NOMO-1 treated with DMSO at 0.1 percent for 48 hours (cell line): ENCODE data around the gene CNTNAP3B.
"Not testable (repeated sequence)": the region's sequence is repeated elsewhere in the genome, so short reads cannot be mapped to it uniquely, and the experiment has no call there.

ENCODE experiments used
- DNase-seq: peaks from one replicate; lab custom pipeline; 2025; ENCODE audit not compliant: unreplicated experiment; lab: John Stamatoyannopoulos, UW

The CNTNAP3B gene

DNA sequence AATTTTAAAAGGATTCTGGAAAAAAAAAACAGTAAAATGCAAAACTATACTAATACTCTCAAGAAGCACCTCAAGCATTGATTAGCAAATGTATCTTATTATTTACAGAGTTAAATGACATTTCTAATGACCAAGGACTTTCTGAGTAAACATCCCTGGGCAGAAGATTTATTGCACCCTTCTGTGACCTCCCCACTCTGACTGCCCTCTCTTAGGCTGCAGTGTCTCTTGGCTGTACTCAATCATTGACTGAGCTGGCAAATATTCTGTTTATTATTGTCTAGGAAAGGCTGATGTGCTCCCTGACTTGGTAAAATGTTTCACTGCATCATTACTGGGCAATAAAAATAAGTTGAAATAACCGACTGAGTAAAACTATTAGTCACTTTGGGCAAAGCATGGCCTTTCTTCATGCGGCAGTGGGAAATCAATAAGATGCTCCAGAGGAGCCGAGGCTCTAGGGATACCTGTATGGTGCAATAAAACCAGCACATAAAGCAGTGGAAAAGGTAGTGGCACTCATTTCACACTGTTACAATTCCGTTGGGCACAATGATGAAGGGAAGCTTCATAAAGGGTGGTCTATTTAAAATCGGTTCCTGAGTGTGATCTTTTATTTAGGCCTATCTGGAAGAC is 151.1 kb downstream of the CNTNAP3B start:
- not testable (repeated sequence) for DNase-seq

DNA sequence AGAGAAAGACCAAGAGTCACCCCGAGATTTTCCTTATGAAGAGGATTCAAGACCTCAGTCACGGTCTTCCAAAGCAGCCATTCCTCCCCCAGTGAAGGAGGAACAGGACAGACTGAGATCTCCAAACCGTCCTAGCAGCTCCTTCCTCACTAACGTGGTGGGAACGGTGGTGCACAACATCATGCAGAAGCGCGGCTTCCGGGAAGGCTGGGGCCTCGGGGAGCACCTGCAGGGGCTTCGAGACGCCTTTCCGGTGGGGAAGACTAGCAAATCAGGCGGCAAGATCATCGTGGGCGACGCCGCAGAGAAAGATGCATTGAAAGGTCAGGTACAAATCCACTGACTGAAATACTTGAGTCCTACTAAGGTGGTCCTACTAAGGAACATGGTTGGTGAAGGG is 154.3 kb downstream of the CNTNAP3B start:
- not testable (repeated sequence) for DNase-seq

DNA sequence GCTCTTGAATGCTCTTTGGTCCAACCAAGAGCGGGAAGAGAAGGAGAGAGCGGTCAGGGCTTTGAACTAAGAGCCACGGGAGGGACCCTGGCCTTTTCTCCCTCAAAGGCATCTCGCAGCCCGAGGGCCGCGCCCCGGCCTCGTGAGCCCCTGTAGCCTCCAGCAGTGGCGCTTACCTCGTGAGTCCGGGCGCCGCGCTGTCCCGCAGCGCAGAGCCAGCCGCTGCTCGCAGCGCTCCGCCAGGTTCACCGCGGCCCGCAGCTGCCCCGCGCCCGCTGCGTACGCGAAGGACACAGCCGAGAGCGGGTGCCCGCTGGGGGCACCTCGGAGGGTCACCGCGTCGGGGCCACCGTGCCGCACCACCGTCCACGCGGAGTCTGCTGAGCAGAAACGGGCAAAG is 176.2 kb downstream of the CNTNAP3B start:
- not testable (repeated sequence) for DNase-seq

DNA sequence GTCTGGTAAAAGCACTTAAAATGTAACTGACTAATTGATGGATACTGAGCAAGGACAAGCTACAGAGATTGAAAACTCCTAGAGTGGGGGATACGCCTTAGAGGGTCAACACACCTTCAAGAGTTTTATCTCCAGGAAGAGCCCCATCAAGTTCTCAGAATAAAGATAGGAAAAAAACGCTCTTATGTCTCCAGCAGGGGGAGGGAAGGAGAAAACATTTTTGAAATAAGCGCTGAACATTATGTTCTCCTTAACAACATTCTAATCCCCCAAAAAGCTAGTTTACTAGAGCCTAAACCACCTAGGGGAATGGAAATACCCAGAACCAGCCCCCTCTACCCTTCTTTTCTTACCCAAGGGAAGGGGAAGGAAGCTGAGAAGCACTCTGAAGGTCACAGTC is 187.5 kb downstream of the CNTNAP3B start:
- not testable (repeated sequence) for DNase-seq

DNA sequence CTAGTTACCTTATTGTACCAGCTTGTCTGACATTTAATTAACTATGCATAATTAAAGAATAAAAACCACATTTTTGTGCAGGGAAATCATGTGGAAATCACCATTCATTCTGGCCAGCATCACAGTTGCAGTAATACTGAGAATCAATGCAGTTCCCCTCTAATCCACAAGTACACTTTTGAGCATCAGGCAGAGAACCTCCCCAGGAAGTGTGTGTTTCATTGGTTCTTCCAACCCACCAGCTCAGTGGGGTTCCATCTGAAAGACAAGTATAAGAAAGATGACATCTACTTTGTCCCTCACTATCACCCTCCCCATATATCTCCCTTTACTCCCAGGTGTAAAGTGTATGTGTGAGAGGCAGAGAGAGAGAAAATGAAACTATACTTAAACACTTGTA is 191.1 kb downstream of the CNTNAP3B start:
- not testable (repeated sequence) for DNase-seq

DNA sequence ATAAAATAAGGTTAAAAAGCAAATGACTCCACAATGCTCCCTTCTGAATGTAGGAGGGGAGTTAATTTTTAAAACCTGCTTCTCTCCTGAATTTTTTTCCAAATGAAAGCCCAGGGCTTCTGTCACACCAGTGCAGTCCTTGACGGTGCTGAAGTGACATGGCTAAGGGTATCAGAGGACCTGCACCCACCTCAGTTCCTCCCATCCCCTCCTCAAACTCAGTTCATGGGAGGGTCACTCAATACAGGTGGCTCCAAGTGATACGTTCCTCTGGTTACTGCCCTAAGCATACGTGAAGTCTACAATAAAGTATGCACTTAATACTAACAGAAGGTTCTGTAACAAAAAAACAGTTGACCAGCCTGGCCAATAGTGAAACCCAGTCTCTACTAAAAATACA is 193.5 kb downstream of the CNTNAP3B start:
- DNase-seq, result not testable (repeated sequence)

DNA sequence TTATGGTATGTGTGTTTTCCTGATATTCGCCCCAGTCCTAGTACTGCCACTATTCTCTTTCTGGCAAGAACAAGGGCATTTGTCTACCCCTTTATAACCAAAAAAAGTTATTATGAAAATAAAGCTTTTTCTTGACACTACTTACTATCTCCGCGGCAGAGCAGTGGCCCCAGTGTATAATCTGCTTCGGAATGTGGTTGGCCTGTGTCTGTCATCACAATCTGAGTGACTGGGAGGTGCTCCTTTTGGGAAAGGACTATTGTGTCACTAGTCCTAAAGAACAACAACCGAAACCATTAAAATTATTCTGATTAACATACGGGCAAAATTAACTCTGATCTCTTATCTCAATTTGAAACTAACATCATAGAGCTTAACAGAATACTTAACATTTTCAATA is 200.1 kb downstream of the CNTNAP3B start:
- DNase-seq, result not testable (repeated sequence)

DNA sequence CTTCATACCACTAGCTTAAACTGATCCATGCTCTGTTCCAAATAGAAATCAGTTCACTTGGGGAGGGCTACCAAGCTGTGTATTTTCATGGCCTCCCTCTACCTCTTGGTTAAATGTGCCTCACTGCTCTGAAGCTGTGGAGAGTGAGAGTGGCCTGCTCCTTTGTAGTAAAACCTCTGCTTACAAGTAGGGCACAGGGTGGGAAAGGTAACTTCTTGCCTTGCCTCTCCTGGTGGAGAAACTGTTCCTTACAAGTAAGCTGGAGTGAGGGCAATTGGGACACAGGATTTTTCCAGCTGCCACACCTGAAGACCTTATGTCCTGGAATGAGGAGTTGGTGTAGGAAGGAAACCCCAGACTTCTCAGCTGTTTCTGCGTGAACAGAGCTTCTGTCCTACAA is 211.9 kb downstream of the CNTNAP3B start:
- DNase-seq, result not testable (repeated sequence)

DNA sequence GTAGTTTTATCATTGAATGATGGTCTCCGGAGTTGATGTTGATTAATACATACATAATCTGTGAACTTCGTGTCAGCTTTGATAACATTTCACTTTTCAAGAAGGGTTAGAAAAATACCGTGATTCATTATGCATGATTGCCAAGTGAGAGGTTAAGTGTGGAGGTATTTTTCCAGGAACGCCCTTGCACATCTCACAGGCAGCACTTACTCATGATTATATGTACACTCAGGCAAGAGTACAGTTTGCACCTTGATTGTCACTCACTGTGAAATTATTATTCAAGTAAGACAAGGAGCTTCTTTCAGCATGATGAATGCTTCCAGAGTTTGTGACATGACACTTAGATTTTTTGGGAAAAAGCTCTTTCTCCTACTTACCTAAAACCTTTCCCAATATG is 223.7 kb downstream of the CNTNAP3B start:
- not testable (repeated sequence) for DNase-seq

DNA sequence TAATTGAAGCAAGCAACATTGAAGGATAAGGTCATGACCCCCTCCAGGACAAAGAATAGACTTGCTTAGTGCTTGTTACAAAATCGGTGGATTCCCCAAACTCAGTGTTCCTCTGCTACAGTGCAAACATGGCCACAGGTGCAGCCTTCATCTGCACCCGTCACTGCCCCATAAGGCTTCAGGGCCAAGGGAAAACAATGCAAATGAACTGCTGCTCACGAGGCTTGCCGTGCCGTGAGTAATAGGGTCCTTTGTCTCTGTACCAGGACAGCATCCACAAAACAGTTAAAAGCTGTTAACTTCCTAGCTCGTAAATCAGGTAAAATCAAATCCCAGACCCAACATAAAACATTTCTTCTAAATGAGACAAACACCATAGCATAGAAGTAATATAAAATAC is 226.5 kb downstream of the CNTNAP3B start:
- not testable (repeated sequence) for DNase-seq

DNA sequence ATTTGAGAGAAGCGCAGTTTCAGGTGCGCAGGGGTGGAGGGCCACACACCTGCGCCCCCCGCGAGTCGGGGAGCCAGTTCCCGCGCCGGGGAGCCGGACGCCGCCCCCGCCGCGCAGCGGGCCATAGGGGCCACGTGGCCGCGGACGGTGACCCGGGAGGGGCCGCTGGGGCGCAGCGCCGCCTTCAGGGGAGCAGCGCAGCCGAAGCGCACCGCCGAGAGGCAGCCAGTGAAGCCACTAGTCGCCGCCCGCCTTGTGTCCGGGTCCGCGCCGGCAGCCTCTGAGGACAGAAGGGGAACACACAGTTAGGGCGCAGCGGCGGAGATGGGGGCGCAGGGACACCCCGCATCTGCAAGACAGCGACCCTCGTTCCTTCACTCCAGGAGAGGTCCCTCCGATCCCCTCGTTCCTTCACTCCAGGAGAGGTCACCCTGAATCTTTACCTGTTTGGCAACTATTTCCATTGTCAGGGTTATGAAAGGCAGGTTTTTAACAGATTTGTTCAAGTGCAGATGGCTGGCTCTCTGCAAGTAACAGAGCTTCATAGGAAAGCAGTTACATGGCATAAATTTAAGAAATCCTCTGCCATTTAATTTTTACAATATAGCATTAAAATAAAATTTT is 230.4 kb downstream of the CNTNAP3B start:
- not testable (repeated sequence) for DNase-seq

DNA sequence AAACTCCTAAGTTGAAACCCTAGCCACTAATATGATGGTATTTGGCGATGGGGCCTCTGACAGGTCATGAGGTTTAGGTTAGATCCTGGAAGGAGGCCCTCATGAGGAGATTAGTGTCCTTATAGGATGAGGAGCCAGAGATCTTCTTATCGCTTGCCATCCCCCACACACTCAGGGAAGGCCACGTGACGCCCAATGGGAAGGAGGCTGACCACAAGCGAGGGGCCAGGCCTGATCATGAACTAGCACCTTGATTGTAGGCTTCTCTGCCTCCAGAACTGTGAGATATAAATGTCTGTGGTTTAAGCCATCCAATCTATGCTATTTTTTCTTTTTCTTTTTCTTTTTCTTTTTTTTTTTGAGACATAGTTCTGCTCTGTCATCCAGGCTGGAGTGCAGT is 254.7 kb downstream of the CNTNAP3B start:
- DNase-seq, result not testable (repeated sequence)

DNA sequence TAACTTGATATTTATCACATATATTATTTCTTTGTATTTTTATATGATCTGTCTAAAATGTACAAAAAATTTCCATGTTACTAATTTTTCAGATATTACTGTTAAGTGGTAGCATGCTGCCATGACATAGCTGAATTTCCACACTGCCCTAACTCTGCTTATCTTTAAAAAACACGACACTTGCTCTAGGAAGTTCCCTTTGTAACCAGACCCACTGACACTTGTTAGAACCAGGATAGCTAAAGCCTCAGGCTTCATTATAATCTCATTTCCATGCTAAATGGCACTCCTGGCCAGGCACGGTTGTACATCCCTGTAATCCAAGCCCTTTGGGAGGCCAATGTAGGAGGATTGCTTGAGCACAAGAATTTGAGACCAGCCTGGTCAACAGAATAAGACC is 273.8 kb downstream of the CNTNAP3B start:
- not testable (repeated sequence) for DNase-seq

DNA sequence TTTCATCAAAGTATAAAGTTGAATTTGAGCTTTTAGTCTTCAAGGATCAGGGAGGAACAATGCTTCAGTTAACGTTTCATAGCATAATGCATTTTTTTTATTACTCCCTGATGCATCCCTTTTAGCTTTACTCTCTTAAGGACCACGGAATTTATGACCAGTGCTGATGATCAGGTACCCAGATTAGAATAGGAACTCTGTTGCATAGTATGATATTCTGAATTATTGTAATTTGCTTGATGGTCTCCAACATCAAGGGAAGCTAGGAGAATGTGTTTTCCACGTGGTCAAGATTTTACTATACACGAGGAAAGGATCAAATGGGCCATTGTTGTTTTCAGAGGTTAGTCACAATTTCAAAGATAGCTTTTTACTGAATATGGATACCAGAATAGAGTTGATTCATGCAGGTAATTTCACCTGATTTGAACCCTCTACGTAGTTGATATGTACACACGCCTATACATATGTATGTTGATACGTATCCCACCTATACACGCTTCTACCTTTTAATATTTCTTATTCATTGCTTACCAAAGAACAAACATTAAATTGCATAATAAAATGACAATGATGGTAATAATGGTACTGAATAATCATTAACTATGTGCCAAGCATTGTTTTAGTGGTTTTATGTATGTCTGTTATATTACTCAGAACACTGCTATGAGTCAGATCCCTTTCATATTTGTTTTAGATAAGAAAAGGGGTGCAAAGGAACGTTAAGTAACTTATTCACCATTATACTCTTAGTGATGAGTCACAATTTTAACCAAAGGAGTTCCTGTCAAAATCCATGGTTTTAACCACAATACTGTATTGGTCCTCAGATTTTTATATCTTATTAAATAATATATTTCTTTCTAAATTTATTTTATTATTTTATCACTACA is 277.1 kb downstream of the CNTNAP3B start:
- DNase-seq, result not testable (repeated sequence)

DNA sequence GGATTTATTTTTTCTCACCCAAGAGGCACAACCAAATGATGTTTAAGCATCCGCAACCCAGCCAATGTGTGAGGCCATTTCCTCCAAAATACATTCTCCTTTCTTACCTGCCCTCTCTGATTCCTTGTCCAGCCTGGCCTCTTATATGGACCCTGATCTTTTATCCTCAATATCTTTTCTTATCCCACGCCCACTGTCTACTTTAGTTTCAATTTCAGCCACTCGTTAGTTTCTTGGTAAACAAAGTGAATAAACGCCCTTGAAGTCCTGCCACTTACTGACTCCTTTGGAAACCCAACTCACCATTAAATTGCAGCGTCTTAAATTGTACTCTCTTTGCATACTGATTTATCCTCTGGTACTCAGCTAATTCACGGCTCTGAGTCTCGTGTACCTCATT is 281.4 kb downstream of the CNTNAP3B start:
- DNase-seq, result not testable (repeated sequence)
